NB4 (cell line): ENCODE measurements around the gene OPALIN.

Experiments
- TF ChIP-seq, protein P1 (sequence below): IDR thresholded peaks from 2 replicates; pipeline ENCODE4 v1.6.1; 2011; ENCODE audit warnings: low read depth, low read length
- TF ChIP-seq, protein P2 (sequence below): IDR thresholded peaks from one replicate; pipeline ENCODE4 v1.5.1; 2012; ENCODE audit warnings: low read depth, low read length

DNA sequence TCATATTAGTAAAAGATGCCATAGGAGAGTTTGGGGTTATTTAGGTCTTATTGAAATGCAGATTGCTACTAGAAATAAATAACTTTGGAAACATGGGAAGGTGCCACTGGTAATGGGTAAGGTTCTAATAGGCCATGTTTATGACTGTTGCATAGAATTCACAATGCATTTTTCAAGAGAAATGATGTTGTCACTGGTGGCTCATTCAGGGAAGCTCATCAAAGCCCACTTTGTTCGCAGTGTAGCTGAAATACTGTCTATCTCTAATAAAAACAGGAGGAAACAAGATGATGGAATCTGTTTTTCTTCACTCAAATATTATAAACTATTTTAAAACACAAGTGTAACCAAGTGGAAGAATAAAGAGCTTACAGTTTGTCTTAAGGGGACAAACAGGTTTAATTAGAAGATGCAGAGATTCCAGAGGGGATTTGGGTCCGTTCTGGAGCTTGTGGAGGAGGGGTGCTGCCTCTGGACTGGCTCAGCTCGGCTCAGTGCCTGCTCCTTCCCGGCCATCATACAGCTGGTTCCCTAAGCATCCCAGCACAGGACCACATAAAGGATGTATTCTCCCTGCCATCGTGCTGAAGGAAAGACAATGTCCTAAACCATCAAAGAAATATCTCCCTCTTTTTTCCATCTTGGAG, 20.4 kb downstream of the OPALIN start:
- TF ChIP-seq, protein P1, sequence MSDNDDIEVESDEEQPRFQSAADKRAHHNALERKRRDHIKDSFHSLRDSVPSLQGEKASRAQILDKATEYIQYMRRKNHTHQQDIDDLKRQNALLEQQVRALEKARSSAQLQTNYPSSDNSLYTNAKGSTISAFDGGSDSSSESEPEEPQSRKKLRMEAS, result no peak
- TF ChIP-seq, protein P2, sequence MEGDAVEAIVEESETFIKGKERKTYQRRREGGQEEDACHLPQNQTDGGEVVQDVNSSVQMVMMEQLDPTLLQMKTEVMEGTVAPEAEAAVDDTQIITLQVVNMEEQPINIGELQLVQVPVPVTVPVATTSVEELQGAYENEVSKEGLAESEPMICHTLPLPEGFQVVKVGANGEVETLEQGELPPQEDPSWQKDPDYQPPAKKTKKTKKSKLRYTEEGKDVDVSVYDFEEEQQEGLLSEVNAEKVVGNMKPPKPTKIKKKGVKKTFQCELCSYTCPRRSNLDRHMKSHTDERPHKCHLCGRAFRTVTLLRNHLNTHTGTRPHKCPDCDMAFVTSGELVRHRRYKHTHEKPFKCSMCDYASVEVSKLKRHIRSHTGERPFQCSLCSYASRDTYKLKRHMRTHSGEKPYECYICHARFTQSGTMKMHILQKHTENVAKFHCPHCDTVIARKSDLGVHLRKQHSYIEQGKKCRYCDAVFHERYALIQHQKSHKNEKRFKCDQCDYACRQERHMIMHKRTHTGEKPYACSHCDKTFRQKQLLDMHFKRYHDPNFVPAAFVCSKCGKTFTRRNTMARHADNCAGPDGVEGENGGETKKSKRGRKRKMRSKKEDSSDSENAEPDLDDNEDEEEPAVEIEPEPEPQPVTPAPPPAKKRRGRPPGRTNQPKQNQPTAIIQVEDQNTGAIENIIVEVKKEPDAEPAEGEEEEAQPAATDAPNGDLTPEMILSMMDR, result no peak
